Colonic mucosa (tissue), 4 donors: ENCODE data around the gene HRH2. TPM values are rescaled to one million over a fixed set of nuclear protein-coding genes. Genes with fewer than 3 reads are reported as not detected.

Source experiments
- DNase-seq: peaks from one replicate; pipeline ENCODE4 v3.0.0-alpha.2; 2020
- H3K27ac ChIP-seq: fragments of 200-600 bp; one replicate; pipeline ENCODE4 v1.8.0; 2021
- H3K27me3 ChIP-seq: fragments of 200-600 bp; one replicate; pipeline ENCODE4 v1.8.0; 2021
- H3K36me3 ChIP-seq: fragments of 200-600 bp; one replicate; pipeline ENCODE4 v1.8.0; 2021
- H3K4me1 ChIP-seq: fragments of 200-600 bp; one replicate; pipeline ENCODE4 v1.8.0; 2021; ENCODE audit warnings: mild to moderate bottlenecking
- H3K4me3 ChIP-seq: fragments of 200-600 bp; one replicate; pipeline ENCODE4 v1.8.0; 2021
- H3K9ac ChIP-seq, 2 donors: one replicate each; pipeline ENCODE4 v1.7.0; 2013; ENCODE audit warnings: control low read depth in 2 of 2, low read depth in 2 of 2, low read length in 2 of 2
- H3K9me3 ChIP-seq: fragments of 200-600 bp; one replicate; pipeline ENCODE4 v1.8.0; 2021
- CTCF ChIP-seq: fragments of 200-600 bp; IDR thresholded peaks from one replicate; pipeline ENCODE4 v1.8.0; 2022; ENCODE audit warnings: antibody characterized with exemption, mild to moderate bottlenecking
- intact Hi-C: fragments of 100-400 bp; cut with DNase I; formaldehyde crosslinking; loops from one replicate; pipeline ENCODE4 v1.14.1; 2022
- total RNA-seq, 2 donors: library from RNA; stranded (reverse); fragmentation: NEBNext Ultra II Directional in 1 of 2; extraction: Animal tissue kit (Norgen Biotek cat#: 25700) in 1 of 2; gene quantifications; one replicate each; pipeline ENCODE4 v1.2.1, GENCODE V29; 2021
- donor health status: healthy.
- donor health status: DM: no; HTN: no; CAD: no.
- donor health status: DM: no; HTN: no; CAD: no.

Gene HRH2
- total RNA-seq, 2 donors from 2014 or later, result 0.30 to 0.82 TPM

GRCh38 chr5:175623088-175623487, 34.8 kb upstream of the HRH2 start:
- intact Hi-C loops, result no loop called here
- Histone ChIP-seq H3K27me3 (no peaks in the 10 kb centered on the region), H3K4me3 (no peak overlapping the region), H3K4me1 (no peaks in the 10 kb centered on the region), H3K9ac (no peak overlapping the region), H3K36me3 (no peaks in the 10 kb centered on the region), H3K9me3 (no peaks in the 10 kb centered on the region), H3K27ac (no peak overlapping the region)
- no peak for TF ChIP-seq CTCF
- DNase-seq, result no peak

- Histone ChIP-seq H3K4me3 (no peak overlapping the region), H3K9ac (no peak overlapping the region), H3K9me3 (no peaks in the 10 kb centered on the region), H3K4me1 (no peaks in the 10 kb centered on the region), H3K27ac (no peak overlapping the region), H3K27me3 (no peaks in the 10 kb centered on the region), H3K36me3 (no peaks in the 10 kb centered on the region)
- no peak for DNase-seq
- intact Hi-C loops, result no loop called here
- TF ChIP-seq CTCF, result no peak
Measured at GRCh38 chr5:175624316-175624715, 33.6 kb upstream of the HRH2 start.

GRCh38 chr5:175627005-175627404, 30.9 kb upstream of the HRH2 start:
- no peaks in the 10 kb centered on the region for H3K36me3 ChIP-seq
- H3K9me3 ChIP-seq, result no peaks in the 10 kb centered on the region
- H3K9ac ChIP-seq, result no peak overlapping the region
- no peak for DNase-seq
- intact Hi-C loops, result no loop called here
- no peaks in the 10 kb centered on the region for H3K4me1 ChIP-seq
- H3K27me3 ChIP-seq, result no peaks in the 10 kb centered on the region
- H3K4me3 ChIP-seq, result no peak overlapping the region
- no peak for TF ChIP-seq CTCF
- H3K27ac ChIP-seq, result no peak overlapping the region

GRCh38 chr5:175627739-175628138, 30.1 kb upstream of the HRH2 start:
- no peaks in the 10 kb centered on the region for H3K9me3 ChIP-seq
- no peaks in the 10 kb centered on the region for H3K27me3 ChIP-seq
- intact Hi-C loops, result no loop called here
- no peaks in the 10 kb centered on the region for H3K36me3 ChIP-seq
- TF ChIP-seq CTCF, result no peak
- no peak overlapping the region for H3K4me3 ChIP-seq
- no peak overlapping the region for H3K9ac ChIP-seq
- H3K27ac ChIP-seq, result no peak overlapping the region
- DNase-seq, result no peak
- no peaks in the 10 kb centered on the region for H3K4me1 ChIP-seq

GRCh38 chr5:175628668-175629067, 29.2 kb upstream of the HRH2 start:
- Histone ChIP-seq H3K36me3 (no peaks in the 10 kb centered on the region), H3K4me3 (no peak overlapping the region), H3K9me3 (no peaks in the 10 kb centered on the region), H3K9ac (no peak overlapping the region), H3K4me1 (no peaks in the 10 kb centered on the region), H3K27me3 (no peaks in the 10 kb centered on the region), H3K27ac (no peak overlapping the region)
- no peak for TF ChIP-seq CTCF
- no peak for DNase-seq
- intact Hi-C loops, result no loop called here

GRCh38 chr5:175629261-175629660, 28.6 kb upstream of the HRH2 start:
- TF ChIP-seq CTCF, result no peak
- intact Hi-C loops, result no loop called here
- Histone ChIP-seq H3K27me3 (no peaks in the 10 kb centered on the region), H3K36me3 (no peaks in the 10 kb centered on the region), H3K4me1 (no peaks in the 10 kb centered on the region), H3K4me3 (no peak overlapping the region), H3K9ac (no peak overlapping the region), H3K27ac (no peak overlapping the region), H3K9me3 (no peaks in the 10 kb centered on the region)
- no peak for DNase-seq
